BE2C (cell line): ENCODE results near the gene MRPL10.
A peak's percentile ranks its signal among the peaks of the same experiment; 100 is the strongest.

ENCODE experiments used
- DNase-seq: peaks from one replicate; pipeline ENCODE4 v3.0.0-alpha.2; 2020
- H3K27me3 ChIP-seq: fragments of 250-450 bp; sonication (Bioruptor Pico); 2 replicates; pipeline ENCODE4 v1.5.1; 2020; ENCODE audit warnings: mild to moderate bottlenecking
- H3K36me3 ChIP-seq: fragments of 250-450 bp; sonication (Bioruptor Pico); 2 replicates; pipeline ENCODE4 v1.5.1; 2020; ENCODE audit warnings: mild to moderate bottlenecking
- H3K4me1 ChIP-seq: fragments of 250-450 bp; sonication (Bioruptor Pico); 2 replicates; pipeline ENCODE4 v1.5.1; 2020
- H3K4me3 ChIP-seq: 2 replicates; pipeline ENCODE4 v1.5.1; 2011; ENCODE audit warnings: low read depth, low read length
- H3K9me3 ChIP-seq: fragments of 250-450 bp; sonication (Bioruptor Pico); 2 replicates; pipeline ENCODE4 v1.5.1; 2020
- CTCF ChIP-seq: IDR thresholded peaks from 2 replicates; pipeline ENCODE4 v1.5.1; 2012; ENCODE audit warnings: mild to moderate bottlenecking, low read depth, low read length

The MRPL10 gene

GRCh38 chr17:47870056-47870455 lies 38.7 kb upstream of the MRPL10 start:
- no peak for DNase-seq
- peaks cover 100% of the 10 kb centered on the region for H3K27me3 ChIP-seq
- H3K4me1 ChIP-seq, result no peaks in the 10 kb centered on the region; the same call in none of the 2 replicates
- no peaks in the 10 kb centered on the region for H3K9me3 ChIP-seq
- no peak for TF ChIP-seq CTCF
- H3K36me3 ChIP-seq, result no peaks in the 10 kb centered on the region
- H3K4me3 ChIP-seq, result no peak overlapping the region

GRCh38 chr17:47869114-47869513 lies 37.8 kb upstream of the MRPL10 start:
- TF ChIP-seq CTCF, result no peak
- no peaks in the 10 kb centered on the region for H3K9me3 ChIP-seq
- H3K36me3 ChIP-seq, result no peaks in the 10 kb centered on the region
- DNase-seq, result no peak
- H3K27me3 ChIP-seq, result peaks cover 94% of the 10 kb centered on the region
- H3K4me3 ChIP-seq, result no peak overlapping the region
- no peaks in the 10 kb centered on the region; the same call in none of the 2 replicates for H3K4me1 ChIP-seq

- H3K4me3 ChIP-seq, result no peak overlapping the region
Measured at GRCh38 chr17:47867813-47868533, 36.6 kb upstream of the MRPL10 start.

GRCh38 chr17:47866941-47867340 lies 35.6 kb upstream of the MRPL10 start:
- no peaks in the 10 kb centered on the region for H3K9me3 ChIP-seq
- H3K4me1 ChIP-seq, result no peaks in the 10 kb centered on the region; the same call in none of the 2 replicates
- peaks cover 76% of the 10 kb centered on the region for H3K27me3 ChIP-seq
- H3K36me3 ChIP-seq, result no peaks in the 10 kb centered on the region
- peak overlapping the region; percentile 2; the same call in 1 of the 2 replicates for H3K4me3 ChIP-seq
- TF ChIP-seq CTCF, result no peak
- DNase-seq, result no peak

More at GRCh38 chr17:47867813-47868533, 36.6 kb upstream of the MRPL10 start:
- no peaks in the 10 kb centered on the region for H3K9me3 ChIP-seq
- H3K27me3 ChIP-seq, result peaks cover 83% of the 10 kb centered on the region
- no peak for TF ChIP-seq CTCF
- no peaks in the 10 kb centered on the region; the same call in none of the 2 replicates for H3K4me1 ChIP-seq
- H3K36me3 ChIP-seq, result no peaks in the 10 kb centered on the region
- DNase-seq, result no peak

- peaks cover 71% of the 10 kb centered on the region for H3K27me3 ChIP-seq
- H3K9me3 ChIP-seq, result no peaks in the 10 kb centered on the region
Measured at GRCh38 chr17:47864791-47865216, 33.5 kb upstream of the MRPL10 start.

More at GRCh38 chr17:47864791-47865216, 33.5 kb upstream of the MRPL10 start:
- no peak for TF ChIP-seq CTCF
- Histone ChIP-seq H3K4me1 (no peaks in the 10 kb centered on the region; the same call in none of the 2 replicates), H3K36me3 (no peaks in the 10 kb centered on the region), H3K4me3 (no peak overlapping the region)
- no peak for DNase-seq
